Measurements from ENCODE around the gene PGA5. TPM values are rescaled to one million over a fixed set of nuclear protein-coding genes. Genes with fewer than 3 reads are reported as not detected.
A peak's percentile ranks its signal among the peaks of the same experiment; 100 is the strongest.
"Not testable (repeated sequence)": the region's sequence is repeated elsewhere in the genome, so short reads cannot be mapped to it uniquely, and the experiment has no call there.

PGA5 gene
- total RNA-seq, 1 donor from 2014 or later = not detected

DNA sequence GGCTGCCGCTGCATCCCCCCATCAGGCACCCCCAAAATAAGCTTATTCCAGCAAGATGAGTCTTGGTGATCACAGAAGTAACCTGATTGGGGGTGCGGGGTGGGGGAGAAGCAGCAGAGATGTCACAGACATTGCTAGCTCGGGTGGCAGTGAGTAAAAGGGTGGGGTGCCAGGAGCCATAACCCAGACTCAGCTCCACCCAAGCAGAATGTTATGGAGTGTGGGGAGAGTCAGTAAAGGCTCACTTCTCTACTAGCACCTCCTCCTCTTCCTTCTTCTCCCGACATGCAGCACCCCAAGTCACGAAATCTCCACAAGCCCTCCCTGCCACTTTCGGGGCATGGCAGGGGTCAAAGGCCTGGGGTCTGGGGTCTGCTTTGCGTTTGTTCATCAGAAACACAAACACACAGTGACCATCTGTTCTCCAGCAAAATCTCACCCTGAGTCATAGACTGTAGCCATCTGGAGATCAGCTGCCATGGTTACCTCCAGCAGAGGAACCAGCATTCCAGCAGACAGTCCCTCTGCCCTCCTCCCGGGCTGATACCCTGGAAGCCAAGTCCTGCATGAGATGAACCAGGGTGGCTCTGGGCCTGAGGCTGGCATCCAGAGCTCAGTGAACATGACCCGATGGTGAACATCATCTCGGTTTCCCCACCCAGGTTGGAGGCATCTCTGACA is 4.4 kb downstream of the PGA5 start:
- H3K9me3 ChIP-seq; H3K4me1 ChIP-seq; H3K36me3 ChIP-seq; DNase-seq (ENCODE audit: extremely low spot score in 2 of 2); intact Hi-C loops (cut with DNase I); H3K27me3 ChIP-seq; H3K27ac ChIP-seq; H3K4me3 ChIP-seq: not testable (repeated sequence)

DNA sequence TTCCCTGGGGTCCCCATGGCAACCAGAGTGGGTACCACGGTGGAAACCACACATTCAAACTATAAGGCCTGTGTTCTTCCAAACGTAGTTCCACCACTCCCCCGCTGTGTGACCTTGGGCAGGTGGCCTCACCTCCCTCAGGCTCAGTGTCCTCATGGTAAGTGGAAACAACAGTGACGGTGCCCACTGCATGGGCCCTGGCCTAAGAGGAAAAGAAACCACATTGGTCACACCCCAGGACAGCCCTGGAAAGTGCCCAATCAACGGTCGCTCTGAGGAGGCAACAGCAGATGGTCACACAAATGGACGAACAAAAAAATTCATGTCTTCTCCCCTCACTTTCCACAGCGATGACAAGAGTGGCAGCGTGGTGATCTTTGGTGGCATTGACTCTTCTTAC is 7.1 kb downstream of the PGA5 start:
- DNase-seq (ENCODE audit: extremely low spot score in 2 of 2); H3K36me3 ChIP-seq; H3K4me3 ChIP-seq; H3K27ac ChIP-seq; intact Hi-C loops (cut with DNase I); H3K27me3 ChIP-seq; H3K9me3 ChIP-seq; H3K4me1 ChIP-seq: not testable (repeated sequence)

DNA sequence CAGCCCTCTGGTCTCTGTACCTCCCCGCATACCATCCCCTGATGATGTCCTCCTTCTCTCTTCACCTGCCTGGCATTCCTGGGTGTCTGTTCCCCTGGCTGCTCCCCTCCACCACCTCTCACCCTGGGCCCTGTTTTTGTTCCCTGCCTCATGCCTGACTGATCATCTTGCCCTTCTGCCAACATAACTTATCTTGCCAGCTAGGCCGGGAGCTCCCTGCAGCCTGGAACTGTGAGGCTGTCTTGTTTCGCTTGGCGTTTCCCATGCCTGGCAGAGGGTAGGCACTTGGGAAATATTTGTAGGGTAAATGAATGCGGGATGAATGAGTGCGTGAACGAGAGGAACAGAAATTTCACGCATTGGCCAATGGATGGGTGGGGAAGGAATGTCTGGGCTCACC is 8.2 kb downstream of the PGA5 start:
- H3K4me1 ChIP-seq; H3K4me3 ChIP-seq; H3K36me3 ChIP-seq; DNase-seq (ENCODE audit: extremely low spot score in 2 of 2); intact Hi-C loops (cut with DNase I); H3K27me3 ChIP-seq; H3K9me3 ChIP-seq; H3K27ac ChIP-seq: not testable (repeated sequence)

DNA sequence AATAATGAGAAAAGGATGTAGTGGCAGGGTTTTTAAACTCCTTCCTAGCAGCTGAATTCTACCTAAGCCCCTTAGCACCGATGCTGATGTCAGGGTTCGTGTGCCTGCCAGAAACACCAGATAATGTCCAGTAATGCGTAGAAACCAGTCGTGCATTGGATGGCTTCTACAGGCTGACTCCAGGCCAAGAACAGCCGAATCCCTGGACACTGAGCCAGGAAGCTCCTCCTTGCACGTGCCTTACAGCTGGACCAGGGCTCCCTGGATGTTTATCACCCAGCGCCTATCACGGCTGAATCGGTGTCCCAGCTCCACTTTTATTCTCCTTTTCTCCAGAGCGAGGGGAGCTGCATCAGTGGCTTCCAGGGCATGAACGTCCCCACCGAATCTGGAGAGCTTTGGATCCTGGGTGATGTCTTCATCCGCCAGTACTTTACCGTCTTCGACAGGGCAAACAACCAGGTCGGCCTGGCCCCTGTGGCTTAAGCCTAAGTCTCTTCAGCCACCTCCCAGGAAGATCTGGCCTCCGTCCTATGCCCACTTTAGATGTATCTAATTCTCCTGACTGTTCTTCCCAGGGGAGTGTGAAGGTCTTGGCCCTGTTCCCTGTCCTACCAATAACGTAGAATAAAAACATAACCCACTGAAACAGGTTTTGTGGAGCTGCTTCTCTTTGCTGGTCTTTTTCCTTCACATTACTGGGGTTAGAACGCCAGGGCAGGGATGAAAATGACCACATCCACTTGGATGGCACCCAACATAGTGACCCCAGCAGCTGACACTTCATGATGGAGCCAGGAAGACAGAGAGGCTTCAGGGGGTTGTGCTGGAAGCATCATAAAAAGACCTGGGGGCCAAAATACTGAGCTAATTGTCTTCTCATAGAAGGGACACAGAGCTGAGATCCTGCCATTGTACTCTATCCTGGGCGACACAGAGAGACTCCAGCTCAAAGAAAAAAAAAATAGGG is 10.1 kb downstream of the PGA5 start:
- H3K27me3 ChIP-seq; H3K36me3 ChIP-seq; intact Hi-C loops (cut with DNase I); H3K9me3 ChIP-seq; DNase-seq (ENCODE audit: extremely low spot score in 2 of 2); H3K4me1 ChIP-seq; H3K27ac ChIP-seq; H3K4me3 ChIP-seq: not testable (repeated sequence)

DNA sequence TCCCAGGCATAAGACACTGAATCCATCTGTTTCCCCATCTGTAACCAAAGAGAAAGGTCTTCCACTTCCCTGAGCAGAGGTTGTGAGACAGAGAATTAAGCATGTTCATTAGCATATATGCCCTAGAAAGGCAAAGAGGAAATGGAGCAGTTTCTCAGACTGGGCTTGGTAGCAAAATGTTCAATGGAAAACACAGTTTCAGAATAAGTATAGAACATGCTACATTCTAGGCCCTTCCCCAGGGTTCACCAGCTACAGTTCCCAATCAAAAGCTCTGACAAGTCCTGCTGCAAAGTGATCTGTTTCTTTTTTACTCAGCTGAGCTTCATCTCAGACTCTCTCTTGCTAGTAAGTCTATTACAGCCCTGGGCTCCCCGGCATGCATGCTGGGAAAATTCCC is 11.4 kb downstream of the PGA5 start:
- DNase-seq (ENCODE audit: extremely low spot score in 2 of 2); H3K27me3 ChIP-seq; H3K36me3 ChIP-seq; H3K27ac ChIP-seq; intact Hi-C loops (cut with DNase I); H3K4me1 ChIP-seq; H3K4me3 ChIP-seq; H3K9me3 ChIP-seq: not testable (repeated sequence)

DNA sequence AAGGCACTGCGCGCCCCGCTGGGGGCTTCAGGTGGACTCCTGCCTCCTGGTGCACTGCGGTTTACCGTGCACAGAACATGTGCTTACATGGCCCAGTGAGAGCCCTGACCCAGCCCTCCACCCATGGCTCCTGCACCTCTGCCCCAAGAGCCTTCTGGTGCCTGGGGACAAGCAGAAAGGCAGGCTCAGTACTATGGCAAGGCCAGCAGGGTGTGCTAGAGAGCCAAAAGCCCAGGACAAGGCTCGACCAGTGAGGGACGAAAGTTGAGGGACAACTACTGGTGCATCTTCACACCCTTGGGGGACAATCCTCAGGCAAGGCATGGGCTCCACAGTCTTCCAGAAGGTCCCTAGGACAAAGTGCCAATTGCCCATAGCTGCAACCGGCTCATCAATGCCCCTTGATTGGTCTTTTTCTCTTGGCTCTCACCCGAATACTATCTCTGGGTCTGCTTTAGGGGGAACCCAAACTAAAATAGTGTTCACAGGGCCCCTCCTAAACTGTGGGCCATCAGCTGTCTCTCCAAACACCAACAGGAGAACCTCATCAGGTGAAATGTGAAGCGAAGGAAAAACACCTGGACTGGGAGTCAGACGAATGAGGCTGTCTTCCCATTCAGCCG is 13.5 kb downstream of the PGA5 start:
- DNase-seq (ENCODE audit: extremely low spot score in 2 of 2) = no peak
- TF ChIP-seq, protein P1, sequence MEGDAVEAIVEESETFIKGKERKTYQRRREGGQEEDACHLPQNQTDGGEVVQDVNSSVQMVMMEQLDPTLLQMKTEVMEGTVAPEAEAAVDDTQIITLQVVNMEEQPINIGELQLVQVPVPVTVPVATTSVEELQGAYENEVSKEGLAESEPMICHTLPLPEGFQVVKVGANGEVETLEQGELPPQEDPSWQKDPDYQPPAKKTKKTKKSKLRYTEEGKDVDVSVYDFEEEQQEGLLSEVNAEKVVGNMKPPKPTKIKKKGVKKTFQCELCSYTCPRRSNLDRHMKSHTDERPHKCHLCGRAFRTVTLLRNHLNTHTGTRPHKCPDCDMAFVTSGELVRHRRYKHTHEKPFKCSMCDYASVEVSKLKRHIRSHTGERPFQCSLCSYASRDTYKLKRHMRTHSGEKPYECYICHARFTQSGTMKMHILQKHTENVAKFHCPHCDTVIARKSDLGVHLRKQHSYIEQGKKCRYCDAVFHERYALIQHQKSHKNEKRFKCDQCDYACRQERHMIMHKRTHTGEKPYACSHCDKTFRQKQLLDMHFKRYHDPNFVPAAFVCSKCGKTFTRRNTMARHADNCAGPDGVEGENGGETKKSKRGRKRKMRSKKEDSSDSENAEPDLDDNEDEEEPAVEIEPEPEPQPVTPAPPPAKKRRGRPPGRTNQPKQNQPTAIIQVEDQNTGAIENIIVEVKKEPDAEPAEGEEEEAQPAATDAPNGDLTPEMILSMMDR (IDR thresholded peaks at IDR 0.05) = peak; percentile 7 to 65 (median 53)
- no peak for TF ChIP-seq POLR2AphosphoS5 (IDR thresholded peaks at IDR 0.05; ENCODE audit: insufficient read depth in 1 of 2, low read depth in 1 of 2)
- Histone ChIP-seq H3K27ac (no peak overlapping the region), H3K4me1 (no peaks in the 10 kb centered on the region), H3K4me3 (no peak overlapping the region), H3K27me3 (no peaks in the 10 kb centered on the region), H3K36me3 (no peaks in the 10 kb centered on the region), H3K9me3 (no peaks in the 10 kb centered on the region)
- intact Hi-C loops (cut with DNase I) = no loop called here

DNA sequence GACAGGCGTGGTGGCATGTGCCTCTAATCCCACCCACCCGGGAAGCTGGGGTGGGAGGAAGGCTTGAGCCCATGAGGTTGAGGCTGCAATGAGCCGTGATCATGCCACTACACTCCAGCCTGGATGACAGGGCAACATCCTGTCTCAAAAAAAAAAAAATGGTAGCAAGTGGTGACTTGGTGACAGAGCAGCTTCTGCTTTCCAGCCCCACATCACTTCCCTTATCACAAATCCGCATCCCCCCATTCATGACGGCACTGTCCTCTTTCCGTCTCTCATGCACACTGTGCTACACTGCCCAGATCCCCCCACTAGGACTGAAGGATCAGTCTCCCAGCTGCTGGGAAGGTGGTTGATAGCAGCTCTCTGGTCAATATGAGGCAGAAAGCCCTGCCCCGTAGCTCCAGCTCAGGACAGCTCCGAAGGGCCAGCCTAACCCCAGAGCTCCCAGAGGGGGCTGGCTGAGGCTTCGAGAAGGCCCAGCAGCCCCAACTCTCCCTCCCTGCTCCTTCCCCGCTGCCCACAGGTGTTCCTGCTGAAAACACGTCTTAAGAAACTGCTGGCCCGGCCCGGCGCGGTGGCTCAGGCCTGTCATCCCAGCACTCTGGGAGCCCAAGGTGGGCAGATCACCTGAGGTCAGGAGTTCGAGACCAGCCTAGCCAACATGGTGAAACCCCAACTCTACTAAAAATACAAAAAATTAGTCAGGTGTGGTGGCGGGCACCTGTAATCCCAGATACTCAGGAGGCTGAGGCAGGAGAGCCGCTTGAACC is 15.9 kb downstream of the PGA5 start:
- DNase-seq (ENCODE audit: extremely low spot score in 2 of 2) = no peak
- no peak overlapping the region for H3K4me3 ChIP-seq
- TF ChIP-seq, protein P1 (IDR thresholded peaks at IDR 0.05) = no peak
- TF ChIP-seq POLR2AphosphoS5 (IDR thresholded peaks at IDR 0.05; ENCODE audit: insufficient read depth in 1 of 2, low read depth in 1 of 2) (no peak), POLR2A (IDR thresholded peaks at IDR 0.05) (no peak)
- H3K27me3 ChIP-seq = no peaks in the 10 kb centered on the region
- intact Hi-C loops (cut with DNase I) = no loop called here
- no peaks in the 10 kb centered on the region for H3K4me1 ChIP-seq
- H3K9me3 ChIP-seq = no peaks in the 10 kb centered on the region
- H3K36me3 ChIP-seq = no peaks in the 10 kb centered on the region
- no peak overlapping the region for H3K27ac ChIP-seq

Data from vagina (tissue), 2 donors.